A549 (cell line): ENCODE data around the gene DYNC1H1. TPM values are rescaled to one million over a fixed set of nuclear protein-coding genes. Genes with fewer than 3 reads are reported as not detected.

Experiments
- ATAC-seq, 2 experiments: fragments of 200-7000 bp in 1 of 2; fragments of >200 bp in 1 of 2; cut with Nextera tagmentation in 1 of 2; cut with Tn5 transposase in 1 of 2; 3 replicates each; pipeline versions ENCODE4 v1.8.0 to v1.9.1; 2018 to 2020; ENCODE audit warnings: mild to moderate bottlenecking in 1 of 2, moderate library complexity in 1 of 2
- CTCF ChIA-PET: fragments of 300-600 bp; sonication (Branson Sonifier 250); formaldehyde crosslinking; extraction: SDS; loops from one replicate; lab custom pipeline; 2021; ENCODE audit warnings: antibody characterized with exemption, inconsistent platforms; lab: Yijun Ruan, JAX
- POLR2A ChIA-PET: fragments of 350-600 bp; formaldehyde crosslinking; extraction: SDS; loops from one replicate; lab custom pipeline; 2021; ENCODE audit warnings: antibody characterized with exemption, inconsistent platforms; lab: Yijun Ruan, JAX
- DNase-seq, 2 experiments: peaks; one replicate each; pipeline versions ENCODE4 v3.0.0 to v3.0.0-alpha.2; 2011 to 2016; ENCODE audit warnings: low read depth in 1 of 2, low spot score in 1 of 2
- FAIRE-seq: peaks from 2 replicates; lab custom pipeline; 2011; peaks lifted over from hg19 to GRCh38; lab: Jason Lieb, UNC
- H3K27ac ChIP-seq, 2 experiments: fragments of >200 bp; sonication (Bioruptor Twin); formaldehyde crosslinking; 3 replicates each; pipeline ENCODE4 v1.5.1; 2016 to 2017
- H3K4me1 ChIP-seq: fragments of >200 bp; sonication (Bioruptor Twin); formaldehyde crosslinking; 3 replicates; pipeline ENCODE4 v1.6.1; 2016
- H3K4me2 ChIP-seq: fragments of >200 bp; sonication (Bioruptor Twin); formaldehyde crosslinking; 3 replicates; pipeline ENCODE4 v1.6.1; 2016
- H3K4me3 ChIP-seq: fragments of >200 bp; sonication (Bioruptor Twin); formaldehyde crosslinking; 3 replicates; pipeline ENCODE4 v1.5.1; 2016
- H3K9me3 ChIP-seq: fragments of >200 bp; sonication (Bioruptor Twin); formaldehyde crosslinking; 3 replicates; pipeline ENCODE4 v1.6.1; 2016
- CHD2 ChIP-seq: fragments of 150-350 bp; IDR thresholded peaks from 2 replicates; pipeline ENCODE4 v1.6.1; 2014; ENCODE audit warnings: low read length; ENCODE audit not compliant: partially characterized antibody
- EHF ChIP-seq: fragments of 250-450 bp; sonication (Bioruptor Pico); IDR thresholded peaks from 2 replicates; pipeline ENCODE4 v1.5.0; 2020; ENCODE audit warnings: mild to moderate bottlenecking
- EP300 ChIP-seq, 2 experiments: fragments of >200 bp; sonication (Bioruptor Twin); formaldehyde crosslinking; IDR thresholded peaks; 2 replicates in 1 of 2; 3 replicates in 1 of 2; pipeline ENCODE4 v1.6.1; 2016 to 2017
- ESRRA ChIP-seq: fragments of 150-350 bp; IDR thresholded peaks from 2 replicates; pipeline ENCODE4 v1.6.1; 2014; ENCODE audit warnings: mild to moderate bottlenecking, low read length, borderline replicate concordance
- FOXS1 ChIP-seq: fragments of 250-450 bp; sonication (Bioruptor Pico); IDR thresholded peaks from 2 replicates; pipeline ENCODE4 v1.5.0; 2020; ENCODE audit warnings: mild to moderate bottlenecking, moderate library complexity
- GATA3 ChIP-seq: IDR thresholded peaks from 2 replicates; pipeline ENCODE4 v1.6.1; 2012; ENCODE audit warnings: borderline replicate concordance
- HES2 ChIP-seq: fragments of >200 bp; sonication (Bioruptor Twin); formaldehyde crosslinking; IDR thresholded peaks from 2 replicates; pipeline ENCODE4 v1.6.1; 2016
- HEYL ChIP-seq: fragments of 250-450 bp; sonication (Bioruptor Pico); IDR thresholded peaks from 2 replicates; pipeline ENCODE4 v1.8.0; 2021; ENCODE audit warnings: mild to moderate bottlenecking, moderate library complexity
- KDM5A ChIP-seq: fragments of 200-600 bp; sonication (generic); IDR thresholded peaks from 2 replicates; pipeline ENCODE4 v1.6.1; 2016; ENCODE audit warnings: antibody characterized with exemption, mild to moderate bottlenecking
- PHF8 ChIP-seq: fragments of 200-600 bp; sonication (generic); IDR thresholded peaks from 2 replicates; pipeline ENCODE4 v1.6.1; 2016; ENCODE audit warnings: low read depth, mild to moderate bottlenecking, antibody characterized with exemption, moderate library complexity, borderline replicate concordance
- POLR2AphosphoS2 ChIP-seq: conservative IDR thresholded peaks from 2 replicates; pipeline ENCODE4 v1.6.1; 2012; ENCODE audit warnings: low read length, improper control_type of control experiment, inconsistent platforms
- RAD21 ChIP-seq, 2 experiments: fragments of >200 bp in 1 of 2; sonication (Bioruptor Twin) in 1 of 2; formaldehyde crosslinking in 1 of 2; IDR thresholded peaks in 1 of 2; conservative IDR thresholded peaks in 1 of 2; 2 replicates in 1 of 2; 3 replicates in 1 of 2; pipeline ENCODE4 v1.6.1; 2012 to 2018; ENCODE audit warnings: inconsistent platforms in 1 of 2
- RARB ChIP-seq: fragments of 250-450 bp; sonication (Bioruptor Pico); IDR thresholded peaks from 2 replicates; pipeline ENCODE4 v1.8.0; 2021; ENCODE audit warnings: mild to moderate bottlenecking, moderate library complexity
- RCOR1 ChIP-seq: fragments of 150-350 bp; IDR thresholded peaks from 2 replicates; pipeline ENCODE4 v1.6.1; 2014; ENCODE audit warnings: antibody characterized with exemption, low read length, low read depth
- REST ChIP-seq: fragments of 200-600 bp; sonication (generic); IDR thresholded peaks from 2 replicates; pipeline ENCODE4 v1.6.1; 2016; ENCODE audit warnings: antibody characterized with exemption, mild to moderate bottlenecking, moderate library complexity
- TP53 ChIP-seq: fragments of 250-450 bp; sonication (Bioruptor Pico); IDR thresholded peaks from 2 replicates; pipeline ENCODE4 v1.5.0; 2021; ENCODE audit warnings: mild to moderate bottlenecking, moderate library complexity
- ZSCAN20 ChIP-seq: fragments of 250-450 bp; sonication (Bioruptor Pico); IDR thresholded peaks from 2 replicates; pipeline ENCODE4 v1.8.0; 2022; ENCODE audit warnings: mild to moderate bottlenecking, moderate library complexity
- WGBS: methylation state at CpG from one replicate; pipeline ENCODE4 v1.1.6; 2017; ENCODE audit errors: missing lambda C conversion rate; 5-methylcytosine and 5-hydroxymethylcytosine counted together
- polyA plus RNA-seq, 4 experiments: library from polyadenylated mRNA; depleted of rRNA in 3 of 4; stranded (reverse); fragments of >200 nt; fragmentation: RNase III in 1 of 4; extraction: RNeasy Plus Mini Kit Qiagen cat#74134 plus additional on column Dnase treatment in 1 of 4; gene quantifications; 2 replicates in 3 of 4; 3 replicates in 1 of 4; pipeline ENCODE4 v1.2.3, GENCODE V29; 2011 to 2017

The DYNC1H1 gene
- polyA plus RNA-seq, 2 of the 4 experiments (the other 2 are of a cell fraction): 177 to 187 TPM

- no peak for TF ChIP-seq KDM5A
- no peak for TF ChIP-seq PHF8
- TF ChIP-seq EP300 (IDR thresholded peaks at IDR 0.05): no peak
- no peak for TF ChIP-seq CHD2
- no peak for TF ChIP-seq GATA3
- TF ChIP-seq ESRRA: no peak
- no peak for TF ChIP-seq FOXS1
- TF ChIP-seq HES2: no peak
- no peak for TF ChIP-seq RAD21 (conservative IDR thresholded peaks at IDR 0.05 in 1 of 2, IDR thresholded peaks at IDR 0.05 in 1 of 2)
- no peak for TF ChIP-seq REST
- TF ChIP-seq EHF (CRISPR knock-in tag): no peak
- no peak for TF ChIP-seq HEYL
- TF ChIP-seq POLR2AphosphoS2: no peak
- H3K27ac ChIP-seq: peak overlapping the region; percentile 95 to 97; a peak in 5 of 6 replicates
- H3K4me2 ChIP-seq: peak overlapping the region; percentile 77
- H3K9me3 ChIP-seq: no peaks in the 10 kb centered on the region
- no peak for ATAC-seq
- H3K4me3 ChIP-seq: peak overlapping the region; percentile 97
- POLR2A ChIA-PET: no interaction called here
- CTCF ChIA-PET: interaction anchor here (1.1 to 2.3 kb wide), 5 partner anchors 22 to 124 kb away, joined by 3 to 9 read pairs (median 3); no protein-coding TSS in a partner anchor
- DNase-seq: no peak
- no peak for FAIRE-seq
- peaks cover 46% of the 10 kb centered on the region for H3K4me1 ChIP-seq
- 0% methylated on average over 10 of the region's 10 CpGs for WGBS
Observed at GRCh38 chr14:102085488-102085887, 121.1 kb downstream of the DYNC1H1 start.

DNA sequence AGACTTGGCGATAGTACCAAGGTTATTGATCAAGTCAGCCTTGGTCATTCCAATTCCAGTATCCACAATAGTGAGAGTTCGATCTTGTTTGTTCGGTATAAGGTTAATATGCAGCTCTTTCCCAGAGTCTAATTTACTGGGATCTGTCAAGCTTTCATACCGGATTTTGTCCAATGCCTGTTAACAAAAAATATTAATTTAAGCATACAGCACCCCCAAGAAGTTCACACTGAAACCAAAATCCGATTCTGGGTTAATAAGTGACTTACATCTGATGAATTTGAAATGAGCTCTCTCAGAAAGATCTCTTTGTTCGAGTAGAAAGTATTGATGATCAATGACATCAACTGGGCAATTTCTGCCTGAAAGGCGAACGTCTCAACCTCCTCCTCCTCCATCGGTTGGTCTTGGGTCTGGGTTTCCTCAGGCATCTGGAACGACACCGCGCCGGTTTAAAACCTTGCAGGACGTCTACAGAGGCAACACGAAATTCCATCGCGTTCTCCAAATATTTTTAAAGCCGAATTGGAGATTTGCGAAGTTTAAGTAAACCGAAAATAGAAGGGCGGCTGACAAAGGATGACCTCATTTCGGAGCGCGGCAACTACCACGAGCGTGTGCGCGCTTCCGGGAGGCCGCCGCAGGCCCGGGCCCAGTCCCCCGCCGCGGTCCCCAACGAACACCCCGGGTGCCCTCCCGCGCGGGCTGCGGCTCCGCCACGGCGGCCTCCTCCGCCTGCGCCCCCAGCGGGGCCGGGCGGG is 121.8 kb downstream of the DYNC1H1 start:
- DNase-seq: peak in 1 of 2 experiments; percentile 37

GRCh38 chr14:102086709-102086971 is 122.3 kb downstream of the DYNC1H1 start:
- peak overlapping the region; percentile 97 for H3K4me3 ChIP-seq
- peak overlapping the region; percentile 95 to 97 for H3K27ac ChIP-seq
- no peak for FAIRE-seq
- no peaks in the 10 kb centered on the region for H3K9me3 ChIP-seq
- CTCF ChIA-PET: interaction anchor here (2.3 kb wide), 1 partner anchor 125 kb away, joined by 9 read pairs; no protein-coding TSS in a partner anchor
- peaks cover 44% of the 10 kb centered on the region for H3K4me1 ChIP-seq
- 3% methylated on average over 7 of the region's 32 CpGs for WGBS
- POLR2A ChIA-PET: no interaction called here
- peak overlapping the region; percentile 77 for H3K4me2 ChIP-seq
- no peak for DNase-seq
- ATAC-seq: no peak
- TF ChIP-seq PHF8: peak; percentile 94
- TF ChIP-seq ZSCAN20: no peak

More for the DNA sequence above, 121.8 kb downstream of the DYNC1H1 start:
- Histone ChIP-seq H3K4me2 (peak overlapping the region; percentile 77), H3K4me3 (peak overlapping the region; percentile 97), H3K9me3 (no peaks in the 10 kb centered on the region), H3K4me1 (peaks cover 46% of the 10 kb centered on the region), H3K27ac (peak overlapping the region; percentile 95 to 97)
- POLR2A ChIA-PET: no interaction called here
- no peak for FAIRE-seq
- CTCF ChIA-PET: interaction anchor here (1.5 to 2.3 kb wide), 2 partner anchors 38 to 125 kb away, joined by 3 to 9 read pairs; no protein-coding TSS in a partner anchor
- WGBS: 1% methylated on average over 24 of the region's 49 CpGs
- ATAC-seq: peak; percentile 4 to 49
- TF ChIP-seq TP53 (CRISPR knock-in tag): no peak
- no peak for TF ChIP-seq KDM5A
- TF ChIP-seq RCOR1: no peak
- TF ChIP-seq RARB: no peak
- TF ChIP-seq, all 56 proteins: peak for 0
